Testis (tissue), 2 donors: ENCODE measurements around the gene IL1RAP.

Experiments used
- CTCF ChIP-seq, 3 experiments: fragments of 450-650 bp in 2 of 3; fragments of 200-600 bp in 1 of 3; sonication (generic) in 1 of 3; IDR thresholded peaks; one replicate each; pipeline ENCODE4 v1.5.1; 2016 to 2019; ENCODE audit warnings: antibody characterized with exemption in 3 of 3, mild to moderate bottlenecking in 2 of 3, moderate library complexity in 1 of 3
- POLR2A ChIP-seq: fragments of 450-650 bp; IDR thresholded peaks from one replicate; pipeline ENCODE4 v1.6.1; 2017; ENCODE audit warnings: antibody characterized with exemption, mild to moderate bottlenecking, moderate library complexity

- TF ChIP-seq POLR2A (no peak), CTCF (IDR thresholded peaks at IDR 0.05) (no peak)
Measured at GRCh38 chr3:190580417-190580816, 66.5 kb downstream of the IL1RAP start.
